Measurements from ENCODE around the gene IGF1R. TPM values are rescaled to one million over a fixed set of nuclear protein-coding genes. Genes with fewer than 3 reads are reported as not detected.

IGF1R gene
- total RNA-seq, 1 experiment from 2014 or later: 16.3 TPM

DNA sequence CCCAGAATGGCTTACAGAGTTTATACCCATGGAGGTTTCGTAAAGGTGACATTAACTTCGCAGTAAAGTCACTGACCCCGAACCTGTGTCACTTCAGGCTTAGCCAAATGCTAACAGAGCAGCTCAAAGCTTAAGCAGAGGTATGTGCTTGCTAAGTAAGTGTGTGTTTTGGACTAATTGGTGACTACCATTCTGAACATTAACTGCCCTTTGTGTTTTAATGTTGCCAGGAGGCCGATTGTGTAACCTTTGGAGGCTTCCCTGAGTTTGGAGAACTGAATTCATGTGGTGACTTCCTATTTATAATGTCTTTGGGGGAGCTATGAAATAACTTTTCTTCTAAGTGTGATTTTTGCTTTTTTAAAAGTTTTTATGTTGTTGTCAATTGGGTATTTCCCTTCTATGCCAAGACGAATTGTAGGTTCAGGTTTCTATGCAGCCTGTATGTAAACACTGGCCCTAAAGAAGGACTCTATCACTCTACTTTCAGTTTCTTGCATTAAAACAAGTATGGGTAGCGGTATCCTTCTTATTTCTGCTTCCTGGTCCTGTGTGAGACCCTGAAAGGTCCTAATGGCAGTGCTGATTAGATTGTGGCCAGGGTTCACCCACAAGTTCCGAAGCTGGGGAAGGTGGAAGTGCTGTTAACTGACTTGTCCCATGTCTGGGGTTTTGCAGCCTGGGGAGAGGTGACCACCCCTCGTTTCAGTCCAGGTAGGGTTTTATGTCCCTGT is 86.3 kb downstream of the IGF1R start:
- H3K9me3 ChIP-seq (ENCODE audit: control insufficient read depth in 1 of 2, insufficient read depth in 1 of 2, low read depth in 1 of 2, low read length in 2 of 2): no peaks in the 10 kb centered on the region
- no peaks in the 10 kb centered on the region for H3K79me2 ChIP-seq (ENCODE audit: insufficient read depth, low read length)
- DNase-seq (ENCODE audit: low read depth, low spot score) (no peak), ATAC-seq (no peak)
- H3K4me3 ChIP-seq (replicated peaks in 1 of 2; ENCODE audit: low read depth in 1 of 2, low read length in 2 of 2): no peak overlapping the region
- H3K4me1 ChIP-seq (ENCODE audit: control insufficient read depth in 1 of 2, insufficient read depth in 2 of 2, low read length in 2 of 2): peaks cover 2 to 5% of the 10 kb centered on the region in 2 experiments
- H3K9me2 ChIP-seq (ENCODE audit: insufficient read depth): no peaks in the 10 kb centered on the region
- no peaks in the 10 kb centered on the region for H4K20me1 ChIP-seq (ENCODE audit: insufficient read depth)
- no peaks in the 10 kb centered on the region for H3K36me3 ChIP-seq (ENCODE audit: control insufficient read depth in 1 of 2, insufficient read depth in 2 of 2, low read length in 2 of 2)
- no peak overlapping the region for H3K27ac ChIP-seq (ENCODE audit: low read depth, low read length)
- intact Hi-C loops (cut with micrococcal nuclease): no loop called here
- ChIA-PET CTCF (no interaction called here), RAD21 (ENCODE audit: low non-redundant PET in 1 of 2, low total read pairs in 2 of 2, uncharacterized antibody in 2 of 2, unreplicated experiment in 2 of 2) (no interaction called here), POLR2A (no interaction called here)
- no peak overlapping the region for H3K9ac ChIP-seq (ENCODE audit: low read length)
- no TSS peak for BruUV-seq (replicated peaks)
- no peak overlapping the region for H2AFZ ChIP-seq (ENCODE audit: low read depth, low read length, poor library complexity, severe bottlenecking)
- H3K27me3 ChIP-seq (ENCODE audit: insufficient read depth, low read length): no peaks in the 10 kb centered on the region
- TF ChIP-seq SP1 (IDR thresholded peaks at IDR 0.05; ENCODE audit: low read depth) (no peak), JUND (IDR thresholded peaks at IDR 0.05) (no peak), POLR2AphosphoS5 (IDR thresholded peaks at IDR 0.05; ENCODE audit: low read depth, low read length) (no peak), EGR1 (IDR thresholded peaks at IDR 0.05; ENCODE audit: low read depth) (no peak), POLR2A (IDR thresholded peaks at IDR 0.05; ENCODE audit: borderline replicate concordance, extremely low read depth, insufficient read depth, insufficient read length) (no peak), EZH2phosphoT487 (IDR thresholded peaks at IDR 0.05; ENCODE audit: borderline replicate concordance) (no peak), CBX3 (IDR thresholded peaks at IDR 0.05; ENCODE audit: low read depth) (no peak), CEBPB (IDR thresholded peaks at IDR 0.05; ENCODE audit: low read depth) (no peak), ELF1 (IDR thresholded peaks at IDR 0.05; ENCODE audit: borderline replicate concordance, low read depth) (no peak), EZH2 (IDR thresholded peaks at IDR 0.05) (no peak)
- TF ChIP-seq, protein P1, sequence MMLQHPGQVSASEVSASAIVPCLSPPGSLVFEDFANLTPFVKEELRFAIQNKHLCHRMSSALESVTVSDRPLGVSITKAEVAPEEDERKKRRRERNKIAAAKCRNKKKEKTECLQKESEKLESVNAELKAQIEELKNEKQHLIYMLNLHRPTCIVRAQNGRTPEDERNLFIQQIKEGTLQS (IDR thresholded peaks at IDR 0.05): no peak
- TF ChIP-seq, protein P2, sequence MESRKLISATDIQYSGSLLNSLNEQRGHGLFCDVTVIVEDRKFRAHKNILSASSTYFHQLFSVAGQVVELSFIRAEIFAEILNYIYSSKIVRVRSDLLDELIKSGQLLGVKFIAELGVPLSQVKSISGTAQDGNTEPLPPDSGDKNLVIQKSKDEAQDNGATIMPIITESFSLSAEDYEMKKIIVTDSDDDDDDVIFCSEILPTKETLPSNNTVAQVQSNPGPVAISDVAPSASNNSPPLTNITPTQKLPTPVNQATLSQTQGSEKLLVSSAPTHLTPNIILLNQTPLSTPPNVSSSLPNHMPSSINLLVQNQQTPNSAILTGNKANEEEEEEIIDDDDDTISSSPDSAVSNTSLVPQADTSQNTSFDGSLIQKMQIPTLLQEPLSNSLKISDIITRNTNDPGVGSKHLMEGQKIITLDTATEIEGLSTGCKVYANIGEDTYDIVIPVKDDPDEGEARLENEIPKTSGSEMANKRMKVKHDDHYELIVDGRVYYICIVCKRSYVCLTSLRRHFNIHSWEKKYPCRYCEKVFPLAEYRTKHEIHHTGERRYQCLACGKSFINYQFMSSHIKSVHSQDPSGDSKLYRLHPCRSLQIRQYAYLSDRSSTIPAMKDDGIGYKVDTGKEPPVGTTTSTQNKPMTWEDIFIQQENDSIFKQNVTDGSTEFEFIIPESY (IDR thresholded peaks at IDR 0.05; ENCODE audit: extremely low read depth, insufficient replicate concordance, low read length): no peak
- TF ChIP-seq, protein P3, sequence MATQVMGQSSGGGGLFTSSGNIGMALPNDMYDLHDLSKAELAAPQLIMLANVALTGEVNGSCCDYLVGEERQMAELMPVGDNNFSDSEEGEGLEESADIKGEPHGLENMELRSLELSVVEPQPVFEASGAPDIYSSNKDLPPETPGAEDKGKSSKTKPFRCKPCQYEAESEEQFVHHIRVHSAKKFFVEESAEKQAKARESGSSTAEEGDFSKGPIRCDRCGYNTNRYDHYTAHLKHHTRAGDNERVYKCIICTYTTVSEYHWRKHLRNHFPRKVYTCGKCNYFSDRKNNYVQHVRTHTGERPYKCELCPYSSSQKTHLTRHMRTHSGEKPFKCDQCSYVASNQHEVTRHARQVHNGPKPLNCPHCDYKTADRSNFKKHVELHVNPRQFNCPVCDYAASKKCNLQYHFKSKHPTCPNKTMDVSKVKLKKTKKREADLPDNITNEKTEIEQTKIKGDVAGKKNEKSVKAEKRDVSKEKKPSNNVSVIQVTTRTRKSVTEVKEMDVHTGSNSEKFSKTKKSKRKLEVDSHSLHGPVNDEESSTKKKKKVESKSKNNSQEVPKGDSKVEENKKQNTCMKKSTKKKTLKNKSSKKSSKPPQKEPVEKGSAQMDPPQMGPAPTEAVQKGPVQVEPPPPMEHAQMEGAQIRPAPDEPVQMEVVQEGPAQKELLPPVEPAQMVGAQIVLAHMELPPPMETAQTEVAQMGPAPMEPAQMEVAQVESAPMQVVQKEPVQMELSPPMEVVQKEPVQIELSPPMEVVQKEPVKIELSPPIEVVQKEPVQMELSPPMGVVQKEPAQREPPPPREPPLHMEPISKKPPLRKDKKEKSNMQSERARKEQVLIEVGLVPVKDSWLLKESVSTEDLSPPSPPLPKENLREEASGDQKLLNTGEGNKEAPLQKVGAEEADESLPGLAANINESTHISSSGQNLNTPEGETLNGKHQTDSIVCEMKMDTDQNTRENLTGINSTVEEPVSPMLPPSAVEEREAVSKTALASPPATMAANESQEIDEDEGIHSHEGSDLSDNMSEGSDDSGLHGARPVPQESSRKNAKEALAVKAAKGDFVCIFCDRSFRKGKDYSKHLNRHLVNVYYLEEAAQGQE (IDR thresholded peaks at IDR 0.05; ENCODE audit: low read depth): no peak
- H3K4me2 ChIP-seq (ENCODE audit: low read length): no peak overlapping the region
